NCI-H1092 treated with DMSO at 0.1 percent for 48 hours (cell line): ENCODE results near the gene CDK14.
A peak's percentile ranks its signal among the peaks of the same experiment; 100 is the strongest.

Experiments
- DNase-seq: peaks from one replicate; lab custom pipeline; 2025; lab: John Stamatoyannopoulos, UW

CDK14 gene

GRCh38 chr7:91050677-91051076 is 454.6 kb downstream of the CDK14 start:
- no peak for DNase-seq

GRCh38 chr7:91051966-91052365 is 455.8 kb downstream of the CDK14 start:
- DNase-seq: no peak

GRCh38 chr7:91054374-91054773 is 458.3 kb downstream of the CDK14 start:
- no peak for DNase-seq

GRCh38 chr7:91055219-91055618 is 459.1 kb downstream of the CDK14 start:
- no peak for DNase-seq

- DNase-seq: no peak
These were observed 466.6 kb downstream of the CDK14 start for GRCh38 chr7:91062713-91063112.

GRCh38 chr7:91064052-91064451 is 467.9 kb downstream of the CDK14 start:
- DNase-seq: no peak

GRCh38 chr7:91064938-91065337 is 468.8 kb downstream of the CDK14 start:
- no peak for DNase-seq

- DNase-seq: no peak
These were observed 470.5 kb downstream of the CDK14 start for GRCh38 chr7:91066627-91067026.

- DNase-seq: no peak
These were observed 471.1 kb downstream of the CDK14 start for GRCh38 chr7:91067242-91067641.

- no peak for DNase-seq
These were observed 472.1 kb downstream of the CDK14 start for GRCh38 chr7:91068136-91068795.

GRCh38 chr7:91069146-91069545 is 473.0 kb downstream of the CDK14 start:
- no peak for DNase-seq

GRCh38 chr7:91079487-91079886 is 483.4 kb downstream of the CDK14 start:
- no peak for DNase-seq

GRCh38 chr7:91080351-91080750 is 484.2 kb downstream of the CDK14 start:
- DNase-seq: no peak

GRCh38 chr7:91082038-91082437 is 485.9 kb downstream of the CDK14 start:
- DNase-seq: no peak

- DNase-seq: peak; percentile 45
These were observed 486.9 kb downstream of the CDK14 start for GRCh38 chr7:91082852-91083495.

- no peak for DNase-seq
These were observed 487.9 kb downstream of the CDK14 start for GRCh38 chr7:91083855-91084644.

GRCh38 chr7:91085175-91085574 is 489.1 kb downstream of the CDK14 start:
- DNase-seq: no peak

GRCh38 chr7:91086200-91086599 is 490.1 kb downstream of the CDK14 start:
- DNase-seq: no peak

- DNase-seq: no peak
These were observed 492.0 kb downstream of the CDK14 start for GRCh38 chr7:91088156-91088555.

GRCh38 chr7:91088691-91089090 is 492.6 kb downstream of the CDK14 start:
- DNase-seq: no peak

- DNase-seq: peak; percentile 62
These were observed 493.4 kb downstream of the CDK14 start for GRCh38 chr7:91089382-91089963.

- no peak for DNase-seq
These were observed 494.6 kb downstream of the CDK14 start for GRCh38 chr7:91090684-91091083.

GRCh38 chr7:91091631-91092030 is 495.5 kb downstream of the CDK14 start:
- no peak for DNase-seq
